Fibroblast of lung (primary cell): ENCODE results near the gene PCBP3. TPM values are rescaled to one million over a fixed set of nuclear protein-coding genes. Genes with fewer than 3 reads are reported as not detected.

ENCODE experiments used
- DNase-seq, 2 donors: peaks; one replicate each; pipeline versions ENCODE4 v3.0.0 to v3.0.0-alpha.2; 2010; ENCODE audit warnings: low read depth in 2 of 2
- H2AFZ ChIP-seq: 2 replicates; pipeline ENCODE4 v1.5.1; 2012; ENCODE audit warnings: low read length, control low read depth, inconsistent platforms
- H3K27ac ChIP-seq: 2 replicates; pipeline ENCODE4 v1.5.1; 2011; ENCODE audit warnings: low read length, control low read depth; ENCODE audit not compliant: insufficient read depth
- H3K27me3 ChIP-seq: 2 replicates; pipeline ENCODE4 v1.5.1; 2011; ENCODE audit warnings: mild to moderate bottlenecking, low read length; ENCODE audit not compliant: control insufficient read depth, insufficient read depth
- H3K36me3 ChIP-seq: 2 replicates; pipeline ENCODE4 v1.5.1; 2011; ENCODE audit warnings: low read length; ENCODE audit not compliant: control insufficient read depth, insufficient read depth
- H3K4me1 ChIP-seq: 2 replicates; pipeline ENCODE4 v1.5.1; 2011; ENCODE audit warnings: low read length; ENCODE audit not compliant: control insufficient read depth, insufficient read depth; ENCODE audit errors: extremely low read depth
- H3K4me2 ChIP-seq: 2 replicates; pipeline ENCODE4 v1.5.1; 2011; ENCODE audit warnings: low read length, control low read depth; ENCODE audit not compliant: insufficient read depth; ENCODE audit errors: extremely low read depth
- H3K4me3 ChIP-seq, 4 experiments: fragments of 200-600 bp in 1 of 4; sonication (generic) in 1 of 4; replicated peaks in 1 of 4; 2 replicates each; pipeline ENCODE4 v1.5.1; 2011 to 2016; ENCODE audit warnings: low read length in 4 of 4, low read depth in 3 of 4, mild to moderate bottlenecking in 3 of 4, control low read depth in 2 of 4, inconsistent platforms in 1 of 4, mixed read lengths in 1 of 4; ENCODE audit not compliant: insufficient read depth in 1 of 4; ENCODE audit errors: control extremely low read depth in 1 of 4
- H3K79me2 ChIP-seq: 2 replicates; pipeline ENCODE4 v1.5.1; 2012; ENCODE audit warnings: mild to moderate bottlenecking, low read length, inconsistent platforms; ENCODE audit not compliant: control insufficient read depth, insufficient read depth
- H3K9ac ChIP-seq: 2 replicates; pipeline ENCODE4 v1.5.1; 2011; ENCODE audit warnings: mild to moderate bottlenecking, low read length, control low read depth; ENCODE audit not compliant: insufficient read depth
- H3K9me3 ChIP-seq: 2 replicates; pipeline ENCODE4 v1.5.1; 2012; ENCODE audit warnings: low read depth, low read length; ENCODE audit not compliant: control insufficient read depth, insufficient read depth
- H4K20me1 ChIP-seq: 2 replicates; pipeline ENCODE4 v1.5.1; 2011; ENCODE audit warnings: low read length; ENCODE audit not compliant: control insufficient read depth, insufficient read depth; ENCODE audit errors: extremely low read depth
- EZH2 ChIP-seq: IDR thresholded peaks from 2 replicates; pipeline ENCODE4 v1.5.1; 2012; ENCODE audit warnings: low read length, control low read depth, mild to moderate bottlenecking; ENCODE audit errors: missing control alignments
- polyA plus RNA-seq, 2 donors: library from polyadenylated mRNA; depleted of rRNA in 1 of 2; stranded (reverse) in 1 of 2; unstranded in 1 of 2; fragments of >200 nt; gene quantifications; 2 replicates each; pipeline ENCODE4 v1.2.1, GENCODE V29; 2011 to 2012; ENCODE audit warnings: missing spikeins in 1 of 2
- total RNA-seq: library from RNA; depleted of rRNA; stranded (reverse); fragments of >200 nt; gene quantifications from 2 replicates; pipeline ENCODE4 v1.2.1, GENCODE V29; 2014
- TF ChIP-seq, protein P1 (sequence below), 2 donors: IDR thresholded peaks in 1 of 2; conservative IDR thresholded peaks in 1 of 2; 1 replicate in 1 of 2; 2 replicates in 1 of 2; pipeline ENCODE4 v1.5.1; 2011 to 2012; ENCODE audit warnings: low read length in 2 of 2, control low read depth in 1 of 2, inconsistent platforms in 1 of 2, low read depth in 1 of 2, mild to moderate bottlenecking in 1 of 2

Gene PCBP3
- total and polyA plus RNA-seq, 2 donors (not counting 1 experiment from before 2014, with no cell fraction given), result 0.51 to 1.7 TPM

DNA sequence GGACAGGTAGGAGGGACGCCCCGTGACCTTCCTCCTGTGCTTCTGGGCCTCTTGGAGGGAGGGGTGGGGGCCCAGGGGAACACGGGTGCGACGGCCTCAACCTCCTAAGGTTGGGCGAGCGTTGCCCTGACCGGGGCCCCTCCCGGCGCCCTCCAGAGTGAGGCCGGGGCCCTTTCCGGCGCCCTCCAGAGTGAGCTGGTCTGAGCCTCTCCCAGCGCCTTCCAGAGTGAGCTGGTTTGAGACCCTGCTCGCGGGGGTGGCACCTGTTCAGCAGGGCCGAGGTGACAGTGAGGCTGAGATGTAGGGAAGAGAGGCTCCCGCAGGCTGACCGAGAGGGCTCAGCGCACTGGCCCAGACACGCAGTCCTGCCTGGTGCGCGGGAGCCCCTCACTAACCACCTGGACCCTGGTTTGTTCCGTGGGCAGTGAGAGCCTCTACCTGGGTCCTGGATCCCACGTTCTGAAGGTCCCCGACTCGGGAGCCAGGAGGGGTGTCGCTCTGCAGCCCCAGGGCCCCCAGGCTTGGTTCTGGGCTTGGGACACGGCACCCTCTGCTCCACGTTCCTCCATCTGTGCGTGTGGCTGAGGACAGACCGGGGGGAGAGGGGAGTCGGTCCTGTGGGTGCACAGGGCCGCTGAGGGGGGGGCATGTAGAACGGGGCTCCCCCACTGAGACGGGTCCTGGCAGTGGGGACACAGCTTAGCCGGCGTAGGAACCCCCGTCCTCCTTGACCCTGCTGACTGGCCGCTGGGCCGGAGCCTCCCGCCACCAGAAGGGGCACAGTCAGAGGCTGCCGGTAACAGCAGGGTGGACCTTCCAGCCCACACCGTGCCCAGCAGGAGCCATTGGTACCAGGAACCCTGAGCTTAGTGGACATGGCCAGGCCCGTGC is 339.5 kb downstream of the PCBP3 start:
- peaks cover 30% of the 10 kb centered on the region for H3K4me1 ChIP-seq
- H3K9me3 ChIP-seq, result no peaks in the 10 kb centered on the region
- no peak overlapping the region for H2AFZ ChIP-seq
- no peaks in the 10 kb centered on the region for H3K27me3 ChIP-seq
- peak overlapping the region; percentile 65 for H3K27ac ChIP-seq
- peak overlapping the region; percentile 76 to 99 (median 96) for H3K4me3 ChIP-seq
- TF ChIP-seq, protein P1, sequence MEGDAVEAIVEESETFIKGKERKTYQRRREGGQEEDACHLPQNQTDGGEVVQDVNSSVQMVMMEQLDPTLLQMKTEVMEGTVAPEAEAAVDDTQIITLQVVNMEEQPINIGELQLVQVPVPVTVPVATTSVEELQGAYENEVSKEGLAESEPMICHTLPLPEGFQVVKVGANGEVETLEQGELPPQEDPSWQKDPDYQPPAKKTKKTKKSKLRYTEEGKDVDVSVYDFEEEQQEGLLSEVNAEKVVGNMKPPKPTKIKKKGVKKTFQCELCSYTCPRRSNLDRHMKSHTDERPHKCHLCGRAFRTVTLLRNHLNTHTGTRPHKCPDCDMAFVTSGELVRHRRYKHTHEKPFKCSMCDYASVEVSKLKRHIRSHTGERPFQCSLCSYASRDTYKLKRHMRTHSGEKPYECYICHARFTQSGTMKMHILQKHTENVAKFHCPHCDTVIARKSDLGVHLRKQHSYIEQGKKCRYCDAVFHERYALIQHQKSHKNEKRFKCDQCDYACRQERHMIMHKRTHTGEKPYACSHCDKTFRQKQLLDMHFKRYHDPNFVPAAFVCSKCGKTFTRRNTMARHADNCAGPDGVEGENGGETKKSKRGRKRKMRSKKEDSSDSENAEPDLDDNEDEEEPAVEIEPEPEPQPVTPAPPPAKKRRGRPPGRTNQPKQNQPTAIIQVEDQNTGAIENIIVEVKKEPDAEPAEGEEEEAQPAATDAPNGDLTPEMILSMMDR (conservative IDR thresholded peaks at IDR 0.05 in 1 of 2, IDR thresholded peaks at IDR 0.05 in 1 of 2; ENCODE audit: low read depth in 1 of 2, low read length in 2 of 2), result no peak
- no peak for TF ChIP-seq EZH2
- H3K36me3 ChIP-seq, result peaks cover 50% of the 10 kb centered on the region
- H3K9ac ChIP-seq, result peak overlapping the region; percentile 91
- H3K79me2 ChIP-seq, result peaks cover 63% of the 10 kb centered on the region
- H4K20me1 ChIP-seq, result no peaks in the 10 kb centered on the region
- peak overlapping the region; percentile 80 for H3K4me2 ChIP-seq
- no peak for DNase-seq

DNA sequence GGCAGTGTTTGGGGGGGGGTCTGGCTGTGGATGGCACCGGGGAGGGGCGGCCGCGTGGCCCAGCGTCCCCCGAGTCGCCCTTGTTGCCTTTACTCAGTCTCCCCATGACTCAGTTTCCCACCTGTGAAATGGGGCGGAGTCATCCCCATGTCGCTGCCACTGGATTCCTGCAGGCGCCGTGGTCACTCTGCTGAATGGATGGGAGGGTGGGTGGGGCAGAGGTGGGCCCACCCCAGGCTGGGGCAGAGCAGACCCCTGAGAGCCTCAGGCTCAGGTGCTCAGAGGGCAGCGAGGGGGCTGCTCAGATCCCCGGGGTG is 340.1 kb downstream of the PCBP3 start:
- H3K27ac ChIP-seq, result peak overlapping the region; percentile 65
- no peaks in the 10 kb centered on the region for H3K27me3 ChIP-seq
- peak overlapping the region; percentile 91 for H3K9ac ChIP-seq
- peak overlapping the region; percentile 81 for H3K4me2 ChIP-seq
- DNase-seq, result no peak
- no peak overlapping the region for H2AFZ ChIP-seq
- H3K9me3 ChIP-seq, result no peaks in the 10 kb centered on the region
- peaks cover 28% of the 10 kb centered on the region for H3K4me1 ChIP-seq
- TF ChIP-seq, protein P1 (conservative IDR thresholded peaks at IDR 0.05 in 1 of 2, IDR thresholded peaks at IDR 0.05 in 1 of 2; ENCODE audit: low read depth in 1 of 2, low read length in 2 of 2), result no peak
- TF ChIP-seq EZH2, result no peak
- peak overlapping the region; percentile 76 to 99 (median 96) for H3K4me3 ChIP-seq
- H3K79me2 ChIP-seq, result peaks cover 66% of the 10 kb centered on the region
- peaks cover 53% of the 10 kb centered on the region for H3K36me3 ChIP-seq
- no peaks in the 10 kb centered on the region for H4K20me1 ChIP-seq

DNA sequence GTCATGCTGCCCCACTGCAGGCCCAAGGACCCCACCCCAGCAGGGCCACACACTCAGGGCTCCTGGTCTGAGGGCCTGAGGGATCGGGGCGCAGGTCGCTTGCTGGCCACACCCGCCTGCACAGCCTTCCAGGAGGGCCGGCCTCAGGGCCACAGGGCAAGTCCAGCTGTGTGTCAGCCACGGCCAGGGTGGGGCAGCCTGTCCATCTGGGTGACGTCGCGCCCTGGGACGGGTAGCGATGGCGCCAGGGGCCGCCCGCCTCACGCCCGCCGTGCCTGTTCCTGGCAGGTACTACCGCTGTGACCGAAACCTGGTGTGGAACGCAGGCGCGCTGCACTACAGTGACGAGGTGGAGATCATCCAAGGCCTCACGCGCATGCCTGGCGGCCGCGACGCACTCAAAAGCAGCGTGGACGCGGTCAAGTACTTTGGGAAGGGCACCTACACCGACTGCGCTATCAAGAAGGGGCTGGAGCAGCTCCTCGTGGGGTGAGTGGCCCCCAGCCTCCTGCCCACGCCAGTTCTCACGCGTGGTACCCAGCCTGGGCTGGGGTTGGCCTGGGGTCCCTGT is 340.5 kb downstream of the PCBP3 start:
- H3K4me1 ChIP-seq, result peaks cover 28% of the 10 kb centered on the region
- peak overlapping the region; percentile 53 for H3K9ac ChIP-seq
- peak overlapping the region; percentile 81 for H3K4me2 ChIP-seq
- no peak for DNase-seq
- H3K36me3 ChIP-seq, result peaks cover 58% of the 10 kb centered on the region
- H3K9me3 ChIP-seq, result no peaks in the 10 kb centered on the region
- peak overlapping the region; percentile 51 to 99 (median 86) for H3K4me3 ChIP-seq
- TF ChIP-seq, protein P1 (conservative IDR thresholded peaks at IDR 0.05 in 1 of 2, IDR thresholded peaks at IDR 0.05 in 1 of 2; ENCODE audit: low read depth in 1 of 2, low read length in 2 of 2), result no peak
- no peak for TF ChIP-seq EZH2
- H3K79me2 ChIP-seq, result peaks cover 70% of the 10 kb centered on the region
- peak overlapping the region; percentile 40 for H3K27ac ChIP-seq
- H3K27me3 ChIP-seq, result no peaks in the 10 kb centered on the region
- no peaks in the 10 kb centered on the region for H4K20me1 ChIP-seq
- H2AFZ ChIP-seq, result no peak overlapping the region
